COR-L47 (cell line): ENCODE data around the gene TRIM44.
"Not testable (repeated sequence)": the region's sequence is repeated elsewhere in the genome, so short reads cannot be mapped to it uniquely, and the experiment has no call there.

Experiments used
- DNase-seq: peaks from one replicate; lab custom pipeline; 2025; lab: John Stamatoyannopoulos, UW

TRIM44 gene

GRCh38 chr11:35855671-35856070 is 193.1 kb downstream of the TRIM44 start:
- DNase-seq: no peak

- DNase-seq: no peak
Observed at GRCh38 chr11:35856259-35856658, 193.7 kb downstream of the TRIM44 start.

- no peak for DNase-seq
Observed at GRCh38 chr11:35856756-35857155, 194.2 kb downstream of the TRIM44 start.

DNA sequence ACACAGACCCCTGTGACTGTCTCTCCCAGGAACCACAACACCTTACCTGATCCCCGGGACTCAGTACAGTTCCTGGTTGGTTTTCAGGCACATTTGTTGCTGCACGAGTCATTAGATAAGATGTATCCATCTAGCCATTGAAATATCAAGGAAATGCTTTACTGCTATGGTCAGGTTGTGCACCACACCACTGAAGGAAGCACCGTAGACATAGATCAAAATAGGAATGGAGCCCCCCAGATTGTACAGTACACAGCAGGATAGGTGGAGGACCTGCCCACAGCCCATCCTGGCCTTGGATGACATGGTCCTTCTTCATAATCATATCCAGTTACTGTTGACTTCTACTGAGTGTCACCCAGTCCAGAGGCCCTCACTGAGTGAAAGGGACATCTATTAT is 195.3 kb downstream of the TRIM44 start:
- DNase-seq: no peak

DNA sequence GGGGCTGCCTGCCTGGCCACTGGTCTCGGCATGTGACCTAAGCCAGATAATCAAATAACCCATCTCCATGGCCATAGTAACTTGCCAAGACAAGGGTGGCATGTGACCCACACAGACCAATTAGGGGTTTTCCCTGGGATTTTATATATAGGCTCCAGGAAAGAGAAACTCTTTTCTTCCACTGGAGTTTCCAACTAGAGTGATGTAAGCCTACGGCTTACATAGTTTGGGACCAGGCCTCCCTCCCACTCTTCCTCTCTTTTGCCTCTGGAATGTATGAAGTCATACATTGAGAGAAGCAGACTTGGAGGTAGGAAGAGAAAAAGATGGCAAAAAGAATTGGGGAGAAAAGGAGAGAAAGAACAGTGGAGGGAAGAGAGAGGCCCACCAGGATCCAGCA is 196.7 kb downstream of the TRIM44 start:
- DNase-seq: no peak

GRCh38 chr11:35860194-35860593 is 197.6 kb downstream of the TRIM44 start:
- DNase-seq: not testable (repeated sequence)

DNA sequence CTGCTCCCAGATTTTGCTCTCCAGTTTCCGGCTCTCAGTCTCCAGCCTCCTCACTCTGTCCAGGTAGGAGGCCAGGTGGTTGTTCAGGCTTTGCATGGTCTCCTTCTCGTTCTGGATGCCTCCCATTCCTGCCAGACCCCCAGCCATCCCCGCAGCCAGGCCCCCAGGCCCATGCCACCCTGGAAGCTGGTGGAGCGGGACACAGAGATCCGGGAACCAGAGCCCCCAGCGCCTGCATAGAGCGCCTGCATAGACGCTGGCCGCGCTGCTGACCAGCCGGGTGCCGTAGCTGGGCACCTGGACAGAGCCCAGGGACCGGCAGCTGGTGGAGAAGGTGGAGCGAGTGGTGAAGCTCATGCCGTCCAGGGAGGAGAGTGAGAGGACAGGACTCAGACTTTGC is 198.6 kb downstream of the TRIM44 start:
- DNase-seq: no peak

- DNase-seq: no peak
Observed at GRCh38 chr11:35862666-35863065, 200.1 kb downstream of the TRIM44 start.

GRCh38 chr11:35864131-35864530 is 201.6 kb downstream of the TRIM44 start:
- no peak for DNase-seq

DNA sequence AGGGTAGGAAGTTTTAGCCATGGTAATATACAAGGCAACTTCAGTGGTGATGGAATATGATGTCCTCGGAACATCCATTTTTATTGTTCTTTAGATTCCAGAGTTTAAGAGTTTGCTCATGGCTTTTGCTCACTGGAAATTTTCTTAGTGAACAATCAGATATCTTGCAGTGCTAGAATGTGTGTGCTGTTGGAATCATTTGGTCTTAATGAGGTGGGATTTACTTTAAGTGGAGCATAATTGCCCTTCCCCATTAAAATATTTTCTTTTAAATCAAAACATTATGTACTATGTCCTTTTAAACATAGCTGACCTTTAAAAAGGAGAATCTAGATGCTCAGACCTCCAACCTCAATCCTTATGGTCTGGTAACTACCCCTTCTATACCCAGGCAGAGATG is 204.0 kb downstream of the TRIM44 start:
- DNase-seq: no peak
